NCI-H1436 treated with DMSO at 0.1 percent for 48 hours (cell line): ENCODE measurements around the gene PYGM.

ENCODE experiments used
- DNase-seq: peaks from one replicate; lab custom pipeline; 2025; lab: John Stamatoyannopoulos, UW

Gene PYGM

GRCh38 chr11:64759722-64760719 is at the start of gene PYGM:
PYGM (minus strand) TSS chr11:64759974; CDS start chr11:64759898, 76 bp downstream.
- DNase-seq = no peak

DNA sequence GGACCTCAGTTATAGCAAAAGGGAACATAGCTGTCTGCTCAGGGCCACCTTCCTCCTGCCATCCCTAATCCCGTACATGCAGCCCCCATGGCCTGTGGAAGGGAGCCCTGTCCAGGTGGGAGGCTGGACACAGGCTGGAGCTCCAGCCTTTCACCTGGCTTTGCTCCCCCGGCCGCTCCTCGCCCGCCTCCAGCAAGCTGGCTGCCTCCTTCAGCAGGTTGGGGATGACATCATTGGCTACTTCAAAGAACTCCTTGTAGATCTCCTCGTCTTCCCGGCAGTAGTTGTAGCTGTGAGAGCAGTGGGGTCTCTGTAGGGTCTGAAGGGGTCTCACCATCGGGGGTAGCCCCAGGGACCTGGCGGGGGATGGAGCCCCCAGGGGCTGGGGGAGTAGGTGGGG is 45.7 kb upstream of the PYGM start:
- DNase-seq = no peak

DNA sequence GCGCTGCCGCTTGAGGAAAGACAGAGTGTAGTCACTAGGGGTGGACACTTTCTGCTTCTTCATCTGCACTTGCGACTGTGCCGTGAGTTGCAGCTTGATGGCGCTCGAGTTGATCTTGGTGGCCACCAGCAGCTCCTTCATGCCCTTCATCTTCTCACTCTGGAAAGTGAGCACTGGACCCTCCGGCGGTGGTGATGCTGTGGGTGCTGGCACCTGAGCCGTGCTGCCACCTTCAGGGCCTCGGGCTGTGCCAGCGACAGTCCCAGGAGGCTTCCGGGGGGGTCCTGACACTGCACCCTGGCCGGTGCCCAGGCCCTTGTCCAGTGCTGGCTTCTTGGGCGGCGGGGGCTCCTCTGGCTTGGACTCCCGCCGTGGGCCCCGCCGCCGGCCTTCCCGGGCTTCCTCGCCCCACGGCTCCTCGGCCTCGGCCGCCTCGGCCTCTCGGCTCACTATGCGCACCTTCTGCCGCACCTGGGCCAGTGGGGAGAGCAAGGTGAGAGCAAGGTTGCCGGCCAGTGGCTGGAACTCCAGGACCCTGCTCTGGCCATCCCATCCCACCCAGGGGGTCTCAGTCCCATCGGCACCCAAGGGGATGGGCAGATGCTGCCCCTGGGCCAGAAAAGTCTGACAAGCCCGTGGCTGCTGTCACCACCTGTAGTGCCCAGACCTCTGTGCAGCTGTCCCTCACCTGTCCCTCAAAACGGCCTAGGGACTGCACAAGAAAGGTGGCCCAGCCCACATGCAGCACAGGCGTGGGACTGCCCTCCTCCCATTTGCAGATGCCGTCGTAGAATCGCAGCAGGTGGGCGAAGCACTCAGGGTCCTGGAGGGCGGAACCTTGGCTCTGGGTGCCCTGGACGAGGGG is 44.8 kb upstream of the PYGM start:
- DNase-seq = no peak

GRCh38 chr11:64803846-64804345 is 44.1 kb upstream of the PYGM start:
- DNase-seq = no peak

- peak; percentile 12 for DNase-seq
Observed at GRCh38 chr11:64803158-64803845, 43.5 kb upstream of the PYGM start, which contains the start of gene MAP4K2. MAP4K2 (minus strand) TSS chr11:64803214; CDS start chr11:64803149, 65 bp downstream.

GRCh38 chr11:64802370-64803157 is 42.8 kb upstream of the PYGM start:
- no peak for DNase-seq

DNA sequence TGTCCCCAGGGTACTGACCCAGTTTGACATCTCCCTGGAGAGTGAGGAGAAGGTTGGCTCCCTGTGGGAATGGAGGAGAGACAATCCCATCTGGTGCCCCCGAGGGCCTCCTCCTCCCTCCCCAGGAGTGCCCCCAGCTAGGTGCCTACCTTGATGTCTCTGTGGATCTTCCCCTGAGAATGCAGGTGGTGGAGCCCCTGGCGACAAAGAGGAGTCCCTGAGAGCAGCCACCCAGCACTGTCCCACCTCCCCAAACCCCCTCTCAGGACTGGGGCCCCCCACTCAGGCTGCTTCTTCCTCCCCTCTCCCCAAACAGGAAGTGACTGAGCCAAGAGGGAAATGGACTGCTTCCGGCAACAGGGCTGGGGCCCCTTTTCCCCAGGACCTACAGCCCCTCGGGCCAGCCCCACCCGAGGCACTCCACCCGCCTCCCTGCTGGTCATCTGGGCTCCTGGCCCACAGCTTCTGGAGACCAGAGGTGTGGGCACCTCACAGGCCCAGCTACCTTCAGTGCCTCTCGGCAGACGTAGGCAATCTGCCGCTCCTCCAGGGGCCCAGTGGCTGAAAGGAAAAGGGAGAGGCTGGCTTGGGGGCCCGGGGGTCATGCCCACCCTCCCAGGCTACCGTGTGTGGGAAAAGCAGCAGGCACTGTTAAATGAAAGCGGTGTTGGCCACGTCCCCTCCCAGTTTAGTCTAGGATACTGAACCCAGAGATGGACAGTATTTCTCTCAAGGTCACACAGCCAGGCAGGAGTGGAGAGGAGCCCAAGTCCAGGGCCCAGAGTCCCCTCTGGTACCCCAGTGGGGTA is 42.0 kb upstream of the PYGM start:
- no peak for DNase-seq

- DNase-seq = no peak
Observed at GRCh38 chr11:64801158-64801464, 41.3 kb upstream of the PYGM start.

- no peak for DNase-seq
Observed at GRCh38 chr11:64800303-64801157, 40.8 kb upstream of the PYGM start.

- no peak for DNase-seq
Observed at GRCh38 chr11:64799623-64800302, 40.0 kb upstream of the PYGM start.

- no peak for DNase-seq
Observed at GRCh38 chr11:64799256-64799622, 39.5 kb upstream of the PYGM start.

- DNase-seq = no peak
Observed at GRCh38 chr11:64796757-64797541, 37.2 kb upstream of the PYGM start.

GRCh38 chr11:64796047-64796756 is 36.4 kb upstream of the PYGM start:
- no peak for DNase-seq

- DNase-seq = no peak
Observed at GRCh38 chr11:64794526-64794925, 34.8 kb upstream of the PYGM start.

DNA sequence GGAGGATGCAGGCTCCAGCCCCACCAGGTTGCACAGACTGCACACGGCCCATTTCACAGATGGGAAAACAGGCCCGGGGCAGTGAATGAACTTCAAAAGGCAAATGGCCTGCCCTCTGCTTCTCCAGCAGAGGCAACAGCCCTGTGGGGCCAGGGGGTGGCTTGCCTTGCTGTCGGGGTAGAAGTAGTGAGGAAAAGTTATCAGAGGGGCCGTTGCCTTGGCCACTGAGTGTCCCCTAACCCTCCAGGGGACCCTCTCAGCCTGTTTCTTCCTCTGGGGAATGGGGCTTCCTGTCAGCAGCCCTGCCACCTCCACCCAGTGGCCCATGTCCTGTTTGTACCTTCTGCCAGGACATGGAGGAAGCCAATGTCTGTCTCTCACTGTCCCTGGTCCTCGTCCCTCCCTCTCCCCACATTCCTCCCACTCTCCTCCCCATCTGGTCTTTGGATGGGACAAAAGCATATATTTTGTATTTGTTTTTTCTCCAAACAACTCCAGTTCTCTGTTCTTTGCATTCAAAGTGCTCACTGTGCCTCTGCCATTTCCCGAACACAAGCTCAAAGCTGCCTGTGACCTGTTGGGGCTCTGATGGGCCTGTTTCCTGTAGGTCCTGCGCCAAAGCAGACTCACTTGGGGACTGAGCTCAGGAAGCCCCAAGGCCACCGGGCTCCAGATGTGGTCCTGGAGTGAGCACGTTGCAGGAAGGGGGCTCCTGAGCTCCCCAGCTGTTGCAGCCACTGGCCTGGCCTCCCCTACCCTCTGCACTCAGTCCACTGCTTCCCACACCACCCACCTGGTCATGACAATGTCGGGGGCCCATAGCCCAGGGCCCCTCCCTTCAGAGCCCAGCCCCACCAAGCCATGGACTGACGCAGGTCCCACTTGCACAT is 33.7 kb upstream of the PYGM start:
- DNase-seq = no peak

DNA sequence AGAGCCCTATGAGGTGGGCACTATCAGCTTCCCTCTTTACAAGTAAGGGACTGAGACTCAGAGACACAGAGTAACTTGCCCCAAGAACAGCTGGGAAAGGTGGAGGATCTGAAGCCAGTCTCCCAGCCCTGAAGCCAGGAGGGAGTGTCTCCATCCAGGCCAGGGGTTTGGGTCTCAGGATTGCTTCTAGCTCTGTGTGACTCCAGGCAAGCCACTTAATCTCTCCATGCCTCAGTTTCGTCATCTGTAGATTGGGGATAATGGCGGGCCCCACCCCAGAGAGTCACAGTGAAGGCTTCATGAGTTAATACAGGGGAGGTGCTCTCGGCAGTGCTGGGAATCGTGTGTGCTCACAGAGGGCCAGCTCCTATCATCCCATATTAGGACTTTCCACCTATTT is 32.7 kb upstream of the PYGM start:
- DNase-seq = no peak
